HG02840 (cell line): ENCODE data around the gene GCDH.
"Not testable (repeated sequence)": the region's sequence is repeated elsewhere in the genome, so short reads cannot be mapped to it uniquely, and the experiment has no call there.

Experiments
- ATAC-seq: cut with Tn5 transposase; IDR thresholded peaks from one replicate; pipeline ENCODE4 v1.9.1; 2021; ENCODE audit warnings: mild to moderate bottlenecking, moderate library complexity, moderate number of reproducible peaks; ENCODE audit not compliant: unreplicated experiment, low FRiP score

Gene GCDH

GRCh38 chr19:12872255-12872654 is 18.7 kb upstream of the GCDH start:
- ATAC-seq = no peak

DNA sequence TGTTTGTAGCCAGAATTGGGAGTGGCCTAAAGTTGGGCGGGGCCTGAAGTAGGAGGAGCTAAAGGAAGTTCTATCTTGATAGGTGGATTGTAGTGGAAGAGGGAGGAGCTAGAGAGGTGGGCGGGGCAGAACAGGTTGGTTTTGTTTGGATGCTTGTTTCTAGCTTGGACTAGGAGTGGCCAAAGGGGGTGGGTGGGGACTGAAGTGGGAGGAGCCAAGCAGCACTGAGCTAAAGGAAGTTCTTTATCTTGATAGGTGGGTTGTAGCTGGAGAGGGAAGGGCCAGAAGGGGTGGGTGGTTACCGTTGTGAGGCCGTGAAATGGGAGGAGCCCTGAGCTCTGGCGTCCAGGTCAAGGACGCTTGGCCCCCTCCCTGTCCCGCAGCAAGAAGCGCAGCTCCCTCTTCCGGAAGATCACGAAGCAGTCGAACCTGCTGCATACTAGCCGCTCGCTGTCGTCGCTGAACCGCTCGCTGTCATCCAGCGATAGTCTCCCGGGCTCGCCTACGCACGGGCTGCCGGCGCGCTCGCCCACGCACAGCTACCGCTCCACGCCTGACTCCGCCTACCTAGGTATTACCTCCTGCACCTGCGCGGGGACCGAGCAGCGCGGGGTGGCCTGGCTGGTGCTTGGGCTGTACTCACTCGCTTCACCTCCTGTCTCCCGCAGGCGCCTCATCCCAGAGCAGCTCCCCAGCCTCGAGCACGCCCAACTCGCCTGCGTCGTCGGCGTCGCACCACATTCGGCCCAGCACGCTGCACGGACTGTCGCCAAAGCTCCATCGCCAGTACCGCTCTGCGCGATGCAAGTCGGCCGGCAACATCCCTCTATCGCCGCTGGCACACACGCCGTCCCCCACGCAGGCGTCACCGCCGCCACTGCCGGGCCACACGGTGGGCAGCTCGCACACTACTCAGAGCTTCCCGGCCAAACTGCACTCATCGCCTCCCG is 17.7 kb upstream of the GCDH start:
- no peak for ATAC-seq

DNA sequence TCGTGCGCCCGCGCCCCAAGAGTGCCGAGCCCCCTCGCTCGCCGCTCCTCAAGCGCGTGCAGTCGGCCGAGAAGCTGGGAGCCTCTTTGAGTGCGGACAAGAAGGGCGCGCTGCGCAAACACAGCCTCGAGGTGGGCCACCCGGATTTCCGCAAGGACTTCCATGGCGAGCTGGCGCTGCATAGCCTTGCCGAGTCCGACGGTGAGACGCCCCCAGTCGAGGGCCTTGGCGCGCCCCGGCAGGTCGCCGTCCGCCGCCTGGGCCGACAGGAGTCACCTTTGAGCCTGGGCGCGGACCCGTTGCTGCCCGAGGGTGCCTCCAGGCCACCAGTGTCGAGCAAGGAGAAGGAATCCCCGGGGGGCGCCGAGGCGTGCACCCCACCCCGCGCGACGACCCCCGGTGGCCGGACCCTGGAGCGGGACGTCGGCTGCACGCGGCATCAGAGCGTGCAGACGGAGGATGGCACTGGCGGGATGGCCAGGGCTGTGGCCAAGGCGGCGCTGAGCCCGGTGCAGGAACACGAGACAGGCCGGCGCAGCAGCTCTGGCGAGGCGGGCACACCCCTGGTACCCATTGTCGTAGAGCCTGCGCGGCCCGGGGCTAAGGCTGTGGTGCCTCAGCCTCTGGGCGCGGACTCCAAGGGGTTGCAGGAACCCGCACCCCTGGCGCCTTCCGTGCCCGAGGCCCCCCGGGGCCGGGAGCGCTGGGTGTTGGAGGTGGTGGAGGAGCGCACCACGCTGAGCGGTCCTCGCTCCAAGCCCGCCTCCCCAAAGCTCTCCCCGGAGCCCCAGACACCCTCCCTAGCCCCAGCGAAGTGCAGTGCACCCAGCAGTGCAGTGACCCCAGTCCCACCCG is 16.8 kb upstream of the GCDH start:
- no peak for ATAC-seq

DNA sequence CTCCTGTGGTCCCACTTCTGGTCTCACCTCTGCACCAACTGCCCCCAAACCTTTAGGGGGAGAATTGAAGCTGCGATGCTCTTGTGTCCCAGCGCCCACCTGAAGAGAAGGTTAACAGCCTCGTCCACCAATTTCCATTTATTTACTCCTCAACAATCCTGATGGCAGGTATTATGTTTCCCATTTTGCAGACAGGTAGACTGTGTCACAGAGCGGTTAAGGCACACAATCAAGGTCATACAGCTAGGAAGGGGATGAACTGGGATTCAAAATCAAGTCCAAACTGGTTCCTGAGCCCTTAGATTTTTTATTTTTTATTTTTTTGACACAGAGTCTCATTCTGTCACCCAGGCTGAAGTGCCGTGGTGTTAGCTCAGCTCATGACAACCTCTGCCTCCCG is 15.9 kb upstream of the GCDH start:
- ATAC-seq = no peak

DNA sequence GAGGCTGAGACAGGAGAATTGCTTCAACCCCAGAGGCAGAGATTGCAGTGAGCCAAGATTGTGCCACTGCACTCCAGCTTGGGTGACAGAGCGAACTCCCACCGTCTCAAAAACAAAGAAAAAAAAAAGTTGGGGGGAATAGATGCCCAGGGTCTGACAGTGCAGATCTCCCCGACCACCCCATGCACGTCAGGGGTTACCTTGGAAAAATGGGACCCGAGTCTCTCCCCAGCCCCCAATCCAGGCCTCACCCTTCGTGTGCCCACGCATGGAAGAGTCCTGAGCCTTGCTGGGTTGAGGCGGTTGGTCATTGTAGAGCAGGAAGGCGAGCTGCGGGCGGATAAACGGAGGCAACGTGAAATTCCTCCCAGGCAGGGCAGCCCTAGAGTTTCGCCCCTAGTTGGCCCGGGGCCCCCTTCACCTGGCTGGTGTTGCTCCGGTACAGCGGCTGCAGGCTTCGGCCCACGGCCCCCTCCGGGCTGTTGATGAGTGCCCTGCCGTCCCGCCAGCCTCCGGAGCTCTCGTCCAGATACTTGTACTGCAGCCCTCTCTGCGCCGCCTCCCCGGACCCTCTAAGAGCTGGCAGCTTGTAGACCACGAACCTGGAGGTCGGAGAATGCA is 10.3 kb upstream of the GCDH start:
- peak; percentile 13 for ATAC-seq

DNA sequence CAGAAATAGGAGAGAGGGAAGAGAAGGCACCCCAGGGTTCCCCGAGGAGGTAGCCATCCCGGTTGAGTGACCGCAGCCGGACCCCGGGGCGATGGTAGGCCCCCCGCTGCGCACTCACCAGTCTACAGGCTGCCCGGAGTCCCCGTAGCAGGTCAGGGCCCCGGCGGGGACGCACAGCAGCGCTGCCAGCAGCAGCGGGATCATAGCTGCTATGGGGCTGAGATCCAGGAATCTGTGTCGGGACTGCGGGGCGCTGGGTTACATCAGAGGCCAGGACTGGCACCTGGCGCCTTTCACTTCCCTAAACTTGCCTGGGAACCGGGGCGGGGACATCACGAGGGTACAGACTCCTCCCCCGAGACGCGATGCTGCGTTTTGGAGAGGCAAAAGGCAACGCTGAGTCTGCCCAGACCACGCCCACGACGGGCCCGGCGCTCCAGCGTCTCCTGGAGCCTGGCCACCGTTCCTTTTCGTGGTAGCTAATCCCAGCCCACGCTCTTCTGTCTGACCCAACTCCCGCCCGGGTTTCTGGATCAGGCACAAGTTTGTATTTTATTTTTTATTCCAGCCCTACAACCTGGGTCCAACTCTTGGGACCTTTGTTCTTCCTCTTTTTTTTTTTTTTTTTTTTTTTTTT is 9.7 kb upstream of the GCDH start, which contains the start of gene DNASE2:
TSS of gene DNASE2 (minus strand) at position 278 of the 637 bp plus-strand sequence. CDS start at position 204, 74 bp downstream.
- ATAC-seq = peak; percentile 64

DNA sequence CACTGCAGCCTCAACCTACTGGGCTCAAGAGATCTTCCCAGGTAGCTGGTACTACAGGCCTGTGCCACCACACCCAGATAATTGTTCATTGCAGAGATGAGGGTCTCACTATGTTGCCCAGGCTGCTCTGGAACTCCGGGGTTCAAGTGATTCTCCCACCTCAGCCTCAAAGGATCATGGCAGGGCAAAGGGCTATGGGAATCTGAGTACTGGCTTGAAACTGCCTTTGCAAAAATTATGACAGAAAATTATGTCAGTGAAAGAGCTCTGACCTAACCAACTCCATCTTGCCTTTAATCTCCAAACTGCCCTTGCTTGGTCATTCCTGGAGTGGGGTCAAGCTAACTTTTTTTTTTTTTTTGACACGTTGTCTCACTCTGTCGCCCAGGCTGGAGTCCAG is 8.4 kb upstream of the GCDH start:
- ATAC-seq = no peak

DNA sequence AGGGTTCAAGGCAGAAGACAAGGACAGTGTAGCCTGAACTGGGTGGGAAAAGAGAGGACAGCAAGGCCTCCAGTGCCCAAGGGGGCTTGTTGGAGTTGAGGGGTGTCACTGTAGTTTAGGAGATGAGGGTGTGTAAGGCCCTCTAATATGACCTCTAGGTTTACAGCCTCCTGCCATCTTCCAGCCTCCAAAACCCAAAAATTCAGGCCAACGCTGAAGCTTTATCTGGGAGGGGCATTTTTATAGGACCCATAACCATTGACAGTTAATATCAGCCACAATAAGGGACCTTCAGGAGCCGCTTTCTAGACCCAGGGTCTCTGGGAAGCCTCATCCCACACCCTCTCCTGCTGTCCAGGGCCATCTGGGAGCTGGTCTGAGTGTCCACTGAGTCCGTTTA is 6.8 kb upstream of the GCDH start:
- no peak for ATAC-seq

DNA sequence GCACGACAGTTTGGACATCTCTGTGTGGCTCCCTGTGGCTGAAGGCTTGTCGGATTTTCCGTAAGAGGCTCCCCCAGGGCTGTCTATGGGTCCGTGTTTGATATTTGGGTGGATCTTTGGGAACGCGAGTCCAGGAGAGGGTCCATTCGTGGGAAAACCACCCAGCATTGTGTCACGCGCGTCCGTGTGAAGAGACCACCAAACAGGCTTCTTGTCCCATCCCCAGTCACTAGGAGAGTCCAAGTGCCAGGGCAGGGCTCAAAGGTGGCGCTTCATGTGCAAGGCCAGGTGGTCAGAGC is 6.4 kb upstream of the GCDH start:
- ATAC-seq = no peak

- no peak for ATAC-seq
These were observed 5.8 kb upstream of the GCDH start for GRCh38 chr19:12884926-12885748.

GRCh38 chr19:12885749-12886650 is 5.0 kb upstream of the GCDH start:
- no peak for ATAC-seq

- no peak for ATAC-seq
These were observed 4.3 kb upstream of the GCDH start for GRCh38 chr19:12886651-12886968.

- ATAC-seq = no peak
These were observed 3.8 kb upstream of the GCDH start, which contains the start of gene KLF1 for GRCh38 chr19:12886969-12887747. TSS of gene KLF1 (minus strand) at chr19:12887201. CDS start at chr19:12887140, 61 bp downstream.

DNA sequence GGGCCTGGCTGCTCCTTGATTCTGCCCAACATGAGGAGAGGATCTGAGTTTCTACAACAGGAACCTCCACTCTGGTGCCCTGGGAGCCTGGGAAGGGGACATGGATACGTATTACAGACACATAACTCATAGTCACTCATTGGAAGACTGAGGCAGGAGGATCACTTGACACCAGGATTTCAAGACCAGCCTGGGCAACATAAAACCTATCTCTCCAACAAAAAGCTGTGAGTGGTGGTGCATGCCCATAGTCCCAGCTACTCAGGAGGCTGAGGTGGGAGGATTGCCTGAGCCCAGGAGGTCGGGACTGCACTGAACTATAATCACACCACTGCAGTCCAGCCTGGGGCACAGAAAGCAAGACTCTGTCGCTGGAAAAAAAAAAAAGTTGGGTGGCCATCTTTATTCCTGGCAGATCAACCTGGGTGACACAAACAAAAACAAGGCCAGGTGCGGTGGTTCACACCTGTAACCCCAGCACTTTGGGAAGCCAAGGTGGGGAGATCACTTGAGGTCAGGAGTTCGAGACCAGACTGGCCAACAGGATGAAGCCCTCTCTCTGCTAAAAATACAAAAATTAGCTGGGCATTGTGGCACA is 2.9 kb upstream of the GCDH start:
- ATAC-seq = no peak

DNA sequence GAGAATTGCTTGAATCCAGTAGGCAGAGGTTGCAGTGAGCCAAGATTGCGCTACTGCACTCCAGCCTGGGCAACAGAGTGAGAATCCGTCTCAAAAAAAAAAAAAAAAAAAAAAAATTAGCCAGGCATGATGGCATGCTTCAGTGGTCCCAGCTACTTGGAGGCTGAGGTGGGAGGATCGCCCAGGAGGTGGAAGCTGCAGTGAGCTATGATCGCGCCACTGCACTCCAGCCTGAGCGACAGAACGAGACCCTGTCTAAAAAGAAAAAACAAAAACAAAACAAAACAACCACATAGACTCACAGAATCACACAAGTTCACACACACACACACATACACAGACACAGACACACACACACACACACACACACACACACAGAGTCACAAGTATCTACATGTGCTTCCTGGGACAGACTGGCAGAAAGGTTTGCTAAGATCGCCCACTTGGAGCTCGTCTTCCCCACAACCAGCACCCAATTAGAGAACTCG is 617 bp upstream of the GCDH start:
- ATAC-seq = not testable (repeated sequence)

DNA sequence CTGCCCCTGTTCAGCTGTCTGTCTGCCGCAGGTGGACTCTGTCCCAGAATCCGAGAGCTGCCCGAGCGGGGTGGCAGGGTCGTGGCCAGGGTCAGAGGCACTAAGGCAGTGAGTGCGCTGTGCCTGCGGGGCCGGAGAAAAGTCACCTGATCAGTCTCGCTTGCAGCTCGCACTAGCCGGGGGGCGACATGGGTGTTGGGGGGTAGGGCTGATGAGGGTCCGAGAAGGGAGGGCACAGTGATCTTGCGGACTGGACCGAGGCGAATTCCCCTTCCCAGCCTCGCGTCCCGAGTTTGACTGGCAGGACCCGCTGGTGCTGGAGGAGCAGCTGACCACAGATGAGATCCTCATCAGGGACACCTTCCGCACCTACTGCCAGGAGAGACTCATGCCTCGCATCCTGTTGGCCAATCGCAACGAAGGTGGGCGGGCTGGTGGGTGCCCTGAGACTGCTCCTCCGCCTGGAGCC is 627 bp downstream of the GCDH start:
- no peak for ATAC-seq

GRCh38 chr19:12893582-12893981 is 2.6 kb downstream of the GCDH start:
- no peak for ATAC-seq
